HG02970 (cell line): ENCODE results near the gene P3H3.

Source experiments
- ATAC-seq: cut with Tn5 transposase; IDR thresholded peaks from one replicate; pipeline ENCODE4 v1.9.1; 2021; ENCODE audit warnings: mild to moderate bottlenecking, moderate library complexity, moderate number of reproducible peaks; ENCODE audit not compliant: unreplicated experiment, low FRiP score

P3H3 gene

DNA sequence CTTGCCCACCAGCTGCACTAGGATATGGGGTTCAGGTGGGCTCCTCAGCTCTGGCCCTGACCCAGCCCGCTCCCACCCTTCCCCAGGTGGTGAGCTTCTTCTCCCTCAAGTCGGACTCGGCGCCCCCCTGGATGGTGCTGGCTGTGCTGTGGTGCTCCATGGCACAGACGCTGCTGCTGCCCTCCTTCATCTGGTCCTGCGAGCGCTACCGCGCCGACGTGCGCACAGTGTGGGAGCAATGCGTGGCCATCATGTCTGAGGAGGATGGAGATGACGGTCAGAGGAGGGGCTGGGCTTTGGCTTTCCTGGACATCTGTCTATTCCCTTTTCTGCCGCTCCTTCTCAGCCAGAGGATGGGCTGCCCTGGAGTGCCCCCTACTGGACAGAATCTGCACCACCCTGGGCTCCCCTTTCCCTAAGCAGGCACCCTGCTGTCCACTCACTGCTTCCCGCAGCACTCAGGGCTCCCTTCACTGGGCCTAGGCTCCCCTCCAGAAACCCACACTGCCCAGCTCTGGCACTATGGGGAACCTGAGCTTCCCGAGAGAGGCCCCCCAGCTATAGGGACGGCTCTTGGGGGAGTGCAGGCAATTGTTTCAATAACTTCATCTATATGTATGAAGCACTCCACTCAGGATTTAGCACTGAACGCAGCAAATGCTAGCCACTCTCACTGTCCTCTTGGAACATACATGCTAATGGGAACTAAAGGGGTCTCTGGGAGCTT, 2.6 kb upstream of the P3H3 start:
- ATAC-seq, result no peak

DNA sequence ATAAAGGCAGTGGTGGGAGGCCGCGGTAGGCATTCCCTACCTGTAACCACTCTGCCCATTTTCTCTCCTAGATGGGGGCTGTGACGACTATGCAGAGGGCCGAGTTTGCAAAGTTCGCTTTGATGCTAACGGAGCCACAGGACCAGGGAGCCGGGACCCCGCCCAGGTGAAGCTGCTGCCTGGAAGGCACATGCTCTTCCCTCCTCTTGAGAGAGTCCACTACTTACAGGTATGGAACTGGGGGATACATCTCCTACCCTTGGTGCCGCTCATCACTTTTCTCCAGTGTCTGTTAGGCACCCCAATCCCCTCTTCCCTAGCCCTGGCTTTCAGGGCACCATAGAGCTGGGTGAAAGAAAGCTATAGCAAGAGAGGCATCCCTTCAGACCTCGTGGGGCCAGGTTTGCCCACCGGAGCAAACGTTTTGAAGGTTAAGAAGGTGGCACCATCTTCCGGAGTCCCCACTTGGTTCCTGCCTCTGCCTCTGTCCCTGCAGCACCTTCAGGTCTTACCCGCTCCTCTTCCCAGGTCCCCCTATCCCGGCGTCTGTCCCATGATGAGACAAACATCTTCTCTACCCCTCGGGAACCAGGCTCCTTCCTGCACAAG, 2.0 kb upstream of the P3H3 start:
- ATAC-seq, result no peak

DNA sequence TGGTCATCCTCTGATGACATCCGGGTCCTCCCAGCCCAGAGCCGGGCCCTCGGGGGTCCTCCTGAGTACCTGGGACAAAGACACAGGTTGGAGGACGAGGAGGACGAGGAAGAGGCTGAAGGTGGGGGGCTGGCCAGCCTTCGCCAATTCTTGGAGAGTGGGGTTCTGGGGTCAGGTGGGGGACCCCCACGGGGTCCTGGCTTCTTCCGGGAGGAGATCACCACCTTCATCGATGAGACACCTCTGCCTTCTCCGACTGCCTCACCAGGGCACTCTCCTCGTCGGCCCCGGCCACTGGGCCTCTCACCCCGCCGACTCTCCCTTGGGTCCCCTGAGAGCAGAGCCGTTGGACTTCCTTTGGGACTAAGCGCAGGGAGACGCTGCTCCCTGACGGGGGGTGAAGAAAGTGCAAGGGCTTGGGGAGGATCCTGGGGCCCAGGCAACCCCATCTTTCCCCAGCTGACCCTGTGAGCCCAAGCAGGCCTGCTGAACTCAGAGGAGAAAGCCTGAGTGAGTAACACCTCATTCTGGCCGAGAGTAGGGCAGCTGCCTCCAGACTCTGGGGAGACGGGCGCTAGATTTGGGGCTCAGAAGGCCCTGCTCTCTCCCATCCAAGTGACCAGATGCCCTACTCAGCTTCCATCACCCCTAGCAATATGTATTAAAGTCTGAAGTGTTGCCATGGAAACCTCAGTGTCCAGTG, 1.3 kb upstream of the P3H3 start:
- no peak for ATAC-seq

DNA sequence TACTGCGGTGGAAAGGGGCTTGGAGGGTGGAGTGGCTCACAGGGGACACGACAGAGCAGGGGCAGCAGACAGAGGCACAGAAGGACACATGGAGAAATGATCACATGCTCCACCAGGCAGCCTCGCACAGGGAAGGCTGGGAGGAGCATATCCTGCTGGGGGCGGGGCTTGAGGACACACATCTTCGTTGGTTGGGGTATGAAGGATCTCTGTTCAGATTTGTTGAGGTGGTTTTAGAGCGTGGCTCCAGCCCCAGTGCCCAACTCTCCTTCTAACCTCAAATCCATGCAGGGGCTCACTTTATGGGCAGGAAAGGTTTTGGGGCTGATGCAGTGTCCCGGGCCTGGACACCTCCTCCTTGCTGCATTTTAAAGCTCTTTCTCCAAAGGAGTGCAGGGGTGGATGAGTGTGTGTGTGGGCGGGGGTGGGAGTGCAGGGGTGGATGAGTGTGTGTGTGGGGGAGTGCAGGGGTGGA, 733 bp upstream of the P3H3 start:
- no peak for ATAC-seq

DNA sequence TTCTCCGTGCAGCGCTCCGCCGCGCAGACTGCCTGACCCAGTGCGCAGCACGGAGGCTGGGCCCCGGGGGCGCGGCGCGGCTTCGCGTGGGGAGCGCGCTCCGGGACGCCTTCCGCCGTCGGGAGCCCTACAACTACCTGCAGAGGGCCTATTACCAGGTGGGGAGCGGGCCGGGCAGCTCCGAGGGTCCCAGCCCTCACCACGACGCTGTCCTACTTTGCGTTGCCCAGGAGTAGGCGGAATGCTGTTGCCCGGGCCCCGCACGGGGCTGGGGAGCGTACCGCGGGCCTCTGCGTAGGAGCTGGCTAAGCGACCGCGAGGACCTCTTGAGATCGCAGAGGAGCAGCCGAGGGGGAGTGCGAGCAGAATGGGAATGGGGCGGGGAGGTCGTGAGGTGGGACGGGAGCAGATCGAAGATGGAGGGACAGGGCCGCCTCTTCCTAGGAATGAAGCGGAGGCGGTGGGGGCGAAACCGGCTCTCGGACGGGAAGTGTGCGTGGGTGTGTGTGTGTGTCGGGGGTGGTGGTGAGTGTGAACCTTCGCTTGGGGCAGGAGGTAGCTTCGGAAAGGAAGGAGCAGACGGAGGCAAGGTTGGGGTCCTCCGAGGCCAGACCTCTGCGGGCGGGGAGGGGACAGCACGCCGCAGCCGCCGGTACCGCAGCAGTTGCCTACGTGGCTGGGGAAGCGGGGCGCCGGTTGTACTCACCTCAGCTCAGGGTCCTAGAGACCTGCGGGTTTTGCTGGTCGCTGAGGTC, 751 bp downstream of the P3H3 start:
- no peak for ATAC-seq

DNA sequence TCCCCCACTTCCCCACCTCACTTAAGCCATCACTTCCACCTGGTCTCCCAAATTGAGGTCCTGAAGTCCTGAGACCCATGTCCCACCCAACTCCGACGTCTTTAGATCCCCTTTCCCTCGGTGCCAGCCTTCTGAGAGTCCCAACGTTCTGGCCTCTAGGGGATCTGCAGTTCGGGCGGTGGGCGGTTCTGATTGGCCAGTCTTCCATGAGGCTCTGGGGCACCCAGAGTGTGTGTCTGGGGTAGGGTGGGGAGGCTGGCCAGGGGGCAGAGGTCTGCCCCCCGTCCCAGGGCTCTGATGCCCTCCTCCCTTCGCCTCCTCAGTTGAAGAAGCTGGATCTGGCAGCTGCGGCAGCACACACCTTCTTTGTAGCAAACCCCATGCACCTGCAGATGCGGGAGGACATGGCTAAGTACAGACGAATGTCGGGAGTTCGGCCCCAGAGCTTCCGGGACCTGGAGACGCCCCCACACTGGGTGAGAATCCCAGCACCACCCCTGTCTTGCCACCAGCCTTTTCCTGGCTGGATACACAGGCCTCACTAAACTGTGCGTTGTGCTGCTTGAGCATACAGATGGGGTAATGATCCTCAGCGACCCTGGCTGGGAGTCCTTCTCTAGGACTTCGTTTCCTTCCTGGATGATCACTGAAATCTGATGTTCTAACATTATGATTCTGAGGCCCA, 1.5 kb downstream of the P3H3 start:
- no peak for ATAC-seq

DNA sequence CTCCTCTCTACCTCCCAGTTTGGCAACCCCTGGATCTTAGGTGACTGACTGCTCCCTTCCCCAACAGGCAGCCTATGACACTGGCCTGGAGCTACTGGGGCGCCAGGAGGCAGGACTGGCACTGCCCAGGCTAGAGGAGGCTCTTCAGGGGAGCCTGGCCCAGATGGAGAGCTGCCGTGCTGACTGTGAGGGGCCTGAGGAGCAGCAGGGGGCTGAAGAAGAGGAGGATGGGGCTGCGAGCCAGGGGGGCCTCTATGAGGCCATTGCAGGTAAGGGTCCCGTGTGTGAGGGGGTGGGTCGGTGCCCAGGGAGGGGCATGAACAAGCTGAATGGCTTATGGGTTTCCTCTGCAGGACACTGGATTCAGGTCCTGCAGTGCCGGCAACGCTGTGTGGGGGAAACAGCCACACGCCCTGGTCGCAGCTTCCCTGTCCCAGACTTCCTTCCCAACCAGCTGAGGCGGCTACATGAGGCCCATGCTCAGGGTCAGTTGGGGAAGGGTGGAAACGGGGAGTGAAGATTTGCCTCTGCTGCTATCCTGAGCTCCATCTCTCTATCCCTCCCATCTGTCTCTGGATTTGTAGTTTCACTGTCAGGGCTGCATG, 2.2 kb downstream of the P3H3 start:
- no peak for ATAC-seq

DNA sequence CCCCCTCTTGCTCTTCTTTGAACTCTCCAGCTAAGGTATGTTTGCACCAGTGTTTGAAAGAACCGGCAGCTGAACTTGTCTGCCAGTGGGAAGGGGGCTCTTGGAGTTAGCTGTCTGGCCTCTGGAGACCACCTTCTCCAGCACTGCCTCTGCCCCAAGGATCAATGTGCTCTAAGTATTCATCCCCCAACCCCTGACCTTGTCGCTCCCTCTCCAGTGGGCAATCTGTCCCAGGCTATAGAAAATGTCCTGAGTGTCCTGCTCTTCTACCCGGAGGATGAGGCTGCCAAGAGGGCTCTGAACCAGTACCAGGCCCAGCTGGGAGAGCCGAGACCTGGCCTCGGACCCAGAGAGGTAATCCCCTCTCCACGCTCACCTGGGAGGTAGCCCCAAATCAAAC, 2.8 kb downstream of the P3H3 start:
- ATAC-seq, result no peak

DNA sequence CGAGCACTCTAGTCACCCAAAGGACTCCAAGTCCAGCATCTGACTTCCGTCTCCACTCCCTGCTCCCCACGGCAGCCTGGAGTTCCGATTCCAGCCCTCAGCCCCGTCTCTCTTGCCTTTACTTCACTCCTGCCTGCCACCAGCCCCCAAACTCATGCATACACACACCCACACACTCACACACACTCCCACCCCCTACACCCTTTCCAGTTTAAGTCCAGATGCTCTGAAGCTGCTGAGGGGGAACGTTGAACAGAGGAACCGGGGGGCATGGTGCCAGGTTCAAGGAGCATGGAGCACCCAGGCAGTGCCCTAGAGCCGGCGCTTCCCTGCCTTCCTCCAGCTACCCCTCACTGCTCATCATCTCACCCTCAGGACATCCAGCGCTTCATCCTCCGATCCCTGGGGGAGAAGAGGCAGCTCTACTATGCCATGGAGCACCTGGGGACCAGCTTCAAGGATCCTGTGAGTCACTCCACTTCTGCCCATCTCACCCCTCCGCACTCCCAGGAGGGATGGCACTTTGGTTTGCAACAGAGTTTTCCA, 3.3 kb downstream of the P3H3 start:
- ATAC-seq, result no peak

DNA sequence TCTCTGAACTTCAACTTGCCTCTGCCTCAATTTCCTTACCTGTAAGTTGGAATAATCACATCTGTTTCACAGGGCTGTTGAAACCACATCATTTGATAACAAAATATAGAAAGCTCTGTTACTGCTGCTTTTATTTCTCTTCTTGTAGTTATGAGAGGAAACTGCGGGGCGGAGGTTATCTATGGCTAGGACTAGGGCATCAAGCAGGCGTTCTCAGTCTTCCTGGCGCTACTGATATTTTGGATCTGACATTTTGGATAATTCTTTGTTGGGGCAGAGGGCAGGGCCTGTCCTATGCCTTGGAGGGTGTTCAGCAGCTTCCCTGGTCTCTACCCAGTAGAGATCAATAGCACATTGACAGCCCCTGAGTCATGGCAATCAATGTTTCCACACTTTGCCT, 3.9 kb downstream of the P3H3 start:
- ATAC-seq, result no peak

DNA sequence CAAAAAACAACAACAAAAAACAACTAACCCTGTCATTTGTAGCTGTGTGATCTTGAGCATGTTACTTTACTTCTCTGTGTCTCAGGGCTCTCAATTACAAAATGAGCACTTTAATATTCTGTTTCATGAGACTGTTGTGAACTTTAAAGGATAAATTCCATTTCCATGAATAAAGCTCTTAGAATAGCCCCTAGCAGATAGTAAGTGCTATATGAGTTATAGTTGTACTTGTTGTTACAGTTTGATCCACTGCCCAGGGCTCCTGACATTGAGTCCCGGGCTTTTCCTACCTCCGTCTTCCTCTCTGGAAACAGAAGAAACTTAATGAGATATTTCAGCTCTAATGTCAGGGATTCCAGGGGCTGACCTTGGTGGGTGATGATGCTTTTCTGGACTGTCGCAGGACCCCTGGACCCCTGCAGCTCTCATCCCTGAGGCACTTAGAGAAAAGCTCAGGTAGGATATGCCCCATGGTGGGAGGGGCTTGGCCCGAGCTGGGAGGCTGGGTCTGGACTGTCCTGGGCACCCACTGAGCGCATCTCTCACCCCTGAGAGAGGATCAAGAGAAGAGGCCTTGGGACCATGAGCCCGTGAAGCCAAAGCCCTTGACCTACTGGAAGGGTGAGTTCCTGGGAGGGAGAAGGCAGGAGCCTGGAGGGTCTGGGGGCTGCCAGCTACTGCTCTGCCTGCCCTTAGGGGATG, 5.1 kb downstream of the P3H3 start:
- ATAC-seq, result no peak

DNA sequence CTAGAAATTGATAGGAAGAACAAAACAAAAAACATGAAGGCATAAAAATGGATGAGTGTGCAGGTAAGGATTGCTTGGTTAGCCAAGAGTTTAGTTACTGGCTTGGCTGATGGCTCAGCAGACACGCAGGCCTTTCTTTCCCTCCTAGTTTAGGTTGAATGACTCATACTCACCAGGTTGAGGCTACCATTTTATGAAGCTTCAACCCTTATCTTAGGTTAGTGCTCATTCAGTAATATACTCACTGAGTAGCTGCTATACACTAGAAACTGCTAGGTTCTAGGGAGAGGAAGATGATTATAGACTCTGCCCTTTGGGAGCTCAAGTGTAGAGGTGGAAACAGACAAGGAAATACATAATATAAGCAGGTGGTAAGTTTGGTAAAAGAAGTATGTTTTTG, 6.0 kb downstream of the P3H3 start:
- ATAC-seq, result no peak

DNA sequence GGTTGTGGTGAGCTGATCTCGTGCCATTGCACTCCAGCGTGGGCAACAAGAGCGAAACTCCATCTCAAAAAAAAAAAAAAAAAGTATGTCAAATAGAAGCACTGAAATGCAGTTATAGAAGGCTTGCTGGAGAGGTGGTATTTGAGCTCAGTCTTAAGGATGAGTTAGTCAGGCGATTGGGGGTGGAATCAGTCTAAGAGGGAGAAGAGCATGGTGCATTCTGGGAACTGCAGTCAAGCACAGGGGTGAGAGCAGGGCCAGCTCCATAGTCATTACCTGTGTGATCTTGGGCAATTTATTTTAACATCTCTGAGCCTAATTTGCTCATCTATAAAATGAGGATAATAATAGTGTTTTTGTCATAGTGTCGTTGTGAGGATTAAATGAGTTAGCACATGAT, 6.7 kb downstream of the P3H3 start:
- no peak for ATAC-seq

DNA sequence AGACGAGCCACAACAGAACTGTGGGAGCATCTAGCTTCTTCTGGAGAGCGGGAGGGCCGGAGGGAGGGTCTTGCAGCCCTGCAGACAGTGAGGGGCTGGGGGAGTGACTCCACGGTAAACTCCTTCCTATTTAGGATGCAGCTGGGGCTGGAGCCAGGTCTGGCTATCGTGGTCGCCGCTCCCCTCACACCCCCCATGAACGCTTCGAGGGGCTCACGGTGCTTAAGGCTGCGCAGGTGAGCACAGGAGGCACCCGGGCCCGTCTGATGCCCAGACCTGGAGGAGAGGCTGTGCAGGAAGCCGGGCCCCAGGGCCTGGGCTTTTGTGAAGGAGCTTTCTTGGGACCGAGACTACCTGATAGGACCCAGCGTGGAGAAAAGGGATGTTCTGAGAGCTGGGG, 8.6 kb downstream of the P3H3 start:
- no peak for ATAC-seq

DNA sequence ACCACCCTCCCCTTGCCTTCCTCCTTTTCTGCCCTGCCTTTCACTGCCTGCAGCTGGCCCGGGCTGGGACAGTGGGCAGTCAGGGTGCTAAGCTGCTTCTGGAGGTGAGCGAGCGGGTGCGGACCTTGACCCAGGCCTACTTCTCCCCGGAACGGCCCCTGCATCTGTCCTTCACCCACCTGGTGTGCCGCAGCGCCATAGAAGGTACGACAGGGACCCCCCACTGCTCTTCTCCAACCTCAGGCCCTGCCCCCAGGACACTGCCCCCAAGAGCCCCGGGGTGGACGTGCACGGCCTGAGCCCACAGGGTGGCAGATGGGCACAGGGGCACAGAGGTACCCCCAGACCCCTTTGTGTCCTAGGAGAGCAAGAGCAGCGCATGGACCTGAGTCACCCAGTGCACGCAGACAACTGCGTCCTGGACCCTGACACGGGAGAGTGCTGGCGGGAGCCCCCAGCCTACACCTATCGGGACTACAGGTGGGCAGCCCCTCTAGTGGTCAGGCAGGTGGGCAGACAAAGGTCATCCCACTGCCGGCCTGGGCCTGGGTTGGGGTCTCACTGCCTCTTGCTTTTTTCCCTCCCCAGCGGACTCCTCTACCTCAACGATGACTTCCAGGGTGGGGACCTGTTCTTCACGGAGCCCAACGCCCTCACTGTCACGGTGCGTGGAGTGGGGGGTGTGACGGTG, 9.3 kb downstream of the P3H3 start:
- no peak for ATAC-seq

DNA sequence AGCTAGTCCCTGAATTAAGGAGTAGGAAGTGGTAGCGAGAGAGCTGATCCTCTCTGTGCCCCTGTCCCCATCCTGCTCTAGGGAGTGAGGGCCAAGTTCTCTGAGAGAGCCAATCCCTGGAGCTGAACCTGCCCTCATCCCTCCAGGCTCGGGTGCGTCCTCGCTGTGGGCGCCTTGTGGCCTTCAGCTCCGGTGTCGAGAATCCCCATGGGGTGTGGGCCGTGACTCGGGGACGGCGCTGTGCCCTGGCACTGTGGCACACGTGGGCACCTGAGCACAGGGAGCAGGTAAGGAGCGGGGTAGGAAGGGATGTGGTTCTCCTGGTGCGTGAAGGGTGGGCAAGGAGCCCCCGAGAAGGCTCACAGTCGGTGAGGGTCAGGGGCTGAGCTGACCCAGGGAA, 10.6 kb downstream of the P3H3 start:
- ATAC-seq, result no peak

DNA sequence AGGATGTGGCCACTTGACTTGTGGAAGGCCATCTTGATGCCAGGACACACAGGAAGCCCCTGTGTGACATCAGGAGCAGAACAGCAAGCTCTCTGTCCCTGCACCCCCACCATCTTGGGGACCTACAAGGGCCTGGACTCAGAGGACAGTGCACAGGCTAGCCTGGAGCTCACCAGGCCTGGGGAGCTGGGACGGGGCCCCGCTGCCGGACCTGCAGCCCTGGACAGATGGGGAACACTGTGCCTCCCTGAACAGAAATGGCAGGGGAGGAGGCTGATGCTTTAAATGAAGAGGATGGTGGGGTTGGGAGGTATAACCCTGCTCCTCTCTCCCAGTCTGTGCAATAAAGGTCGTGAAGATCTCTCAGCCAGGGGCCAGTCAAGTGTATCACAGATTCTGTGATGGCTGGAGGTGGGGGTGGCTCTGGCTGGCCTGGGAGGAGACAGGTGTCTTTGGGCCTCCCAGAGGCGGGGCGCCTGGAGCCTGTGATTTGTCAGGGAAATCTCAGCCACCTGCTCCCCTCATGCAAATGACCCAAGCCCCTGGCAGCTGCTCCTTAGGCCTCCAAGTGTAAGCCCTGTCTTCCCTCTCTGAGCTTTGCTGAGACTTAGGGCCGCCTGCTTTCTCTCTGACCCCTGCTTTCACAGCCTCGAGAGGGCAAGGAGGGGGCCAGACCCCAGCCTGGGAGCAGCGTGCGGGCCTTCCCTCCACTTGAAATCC, 11.4 kb downstream of the P3H3 start:
- ATAC-seq, result no peak

DNA sequence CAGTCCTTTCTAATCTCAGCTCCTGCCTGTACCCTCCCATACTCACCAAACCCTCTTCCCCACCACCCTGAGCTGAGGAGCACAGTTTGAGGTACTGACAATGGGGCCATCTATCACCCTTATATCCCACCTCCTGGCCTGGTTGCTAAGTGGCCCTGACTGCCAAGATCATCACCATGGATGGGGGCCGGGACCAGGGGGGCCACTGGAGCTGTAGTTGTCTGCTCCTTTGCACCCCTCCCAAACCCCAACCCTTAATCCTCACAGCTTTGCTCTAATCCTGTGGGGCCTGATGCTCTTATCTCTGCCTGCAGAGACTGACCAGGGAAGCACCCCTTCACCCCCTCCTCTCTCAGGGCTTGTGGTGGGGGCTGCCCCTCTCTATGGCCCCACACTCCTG, 12.1 kb downstream of the P3H3 start:
- ATAC-seq, result no peak
